HG03196 (cell line): Measurements from ENCODE around the gene CYB5D1.
"Not testable (repeated sequence)": the region's sequence is repeated elsewhere in the genome, so short reads cannot be mapped to it uniquely, and the experiment has no call there.

Source experiments
- ATAC-seq: cut with Tn5 transposase; IDR thresholded peaks from one replicate; pipeline ENCODE4 v1.9.1; 2021; ENCODE audit not compliant: unreplicated experiment

Gene CYB5D1

DNA sequence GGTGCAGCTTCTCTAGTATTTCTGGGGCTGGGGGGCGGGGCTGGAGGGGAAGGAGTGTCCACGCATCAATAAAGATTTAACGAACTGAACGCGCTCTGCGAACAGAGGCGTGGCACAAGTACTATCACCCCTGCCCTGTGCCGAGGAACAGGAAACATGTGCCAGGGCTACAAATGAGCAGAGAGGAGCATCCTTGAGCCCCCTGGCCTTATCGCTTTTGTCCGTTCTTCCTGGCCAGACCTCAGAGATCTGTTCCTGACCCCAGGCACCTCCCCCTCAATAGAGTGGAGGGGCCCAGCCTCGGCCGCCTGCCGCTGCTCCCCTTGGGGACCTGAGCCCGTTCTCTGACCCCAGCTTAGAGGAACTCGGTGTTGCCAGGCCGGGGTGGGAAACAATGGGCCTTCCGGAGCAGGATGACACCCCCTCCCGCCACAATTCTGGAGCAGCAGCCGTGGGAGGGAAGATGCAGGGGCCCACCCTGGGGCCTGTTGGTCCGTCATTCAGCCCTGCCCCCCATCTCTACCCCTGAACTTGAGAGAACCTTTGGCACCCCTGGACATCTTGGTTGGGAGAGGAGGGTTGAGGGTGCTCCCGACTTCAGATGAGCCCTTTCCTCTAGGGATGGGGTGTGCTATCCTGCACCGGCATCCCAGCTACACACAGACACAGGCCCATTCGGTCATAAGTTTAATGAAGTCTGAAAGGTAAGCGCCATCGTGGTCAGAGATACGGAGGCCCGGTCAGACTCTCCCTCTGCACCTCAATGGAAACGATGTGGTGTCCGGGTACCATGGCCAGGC lies 1.6 kb upstream of the CYB5D1 start:
- ATAC-seq: no peak

DNA sequence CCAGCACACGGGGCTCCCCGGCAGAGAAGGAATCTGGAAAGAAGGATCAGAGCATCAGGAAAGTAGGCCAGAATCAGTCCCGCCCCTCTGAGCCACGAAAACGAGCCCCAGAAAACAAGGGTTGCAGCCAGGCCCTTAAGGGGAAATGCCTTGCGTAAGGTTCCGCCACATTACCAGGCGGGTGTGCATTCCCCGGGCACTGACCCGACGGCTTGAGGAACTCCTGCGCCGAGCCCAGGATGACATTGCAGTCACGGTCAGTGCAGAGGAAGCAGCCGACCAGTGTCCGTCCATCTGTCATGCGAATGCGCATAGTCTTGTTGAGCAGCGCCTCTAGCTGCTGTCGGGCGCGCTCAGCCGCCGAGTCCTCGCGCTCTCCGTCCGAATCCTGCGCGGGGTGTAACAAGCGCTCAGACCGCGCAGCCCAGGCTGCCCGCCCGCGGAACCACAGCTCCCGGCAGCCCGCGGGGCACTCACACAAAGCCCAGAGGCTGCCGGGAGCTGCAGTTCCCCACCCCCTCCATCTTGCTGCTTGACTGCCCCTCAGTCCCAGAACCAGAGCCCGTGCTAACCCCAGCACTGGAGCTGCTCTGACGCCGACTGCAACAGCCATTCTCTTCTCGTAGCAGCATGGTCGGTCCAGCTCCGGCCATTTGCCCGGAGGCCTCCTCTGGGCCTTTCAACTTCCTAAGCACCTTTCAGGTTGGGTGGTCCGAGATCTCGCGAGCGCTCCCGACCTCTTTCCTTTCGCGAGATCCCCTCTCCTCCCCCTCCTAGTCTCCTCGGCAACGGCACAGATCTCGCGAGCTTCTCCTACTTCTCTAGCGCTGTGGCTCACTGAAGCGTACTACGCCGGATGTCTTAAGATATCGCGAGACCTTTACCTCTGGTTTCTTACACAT lies 741 bp upstream of the CYB5D1 start, which contains the start of gene NAA38:
NAA38 (minus strand) TSS at position 749 of the 902 bp plus-strand sequence; CDS start at position 653, 96 bp downstream.
- peak; percentile 74 for ATAC-seq

DNA sequence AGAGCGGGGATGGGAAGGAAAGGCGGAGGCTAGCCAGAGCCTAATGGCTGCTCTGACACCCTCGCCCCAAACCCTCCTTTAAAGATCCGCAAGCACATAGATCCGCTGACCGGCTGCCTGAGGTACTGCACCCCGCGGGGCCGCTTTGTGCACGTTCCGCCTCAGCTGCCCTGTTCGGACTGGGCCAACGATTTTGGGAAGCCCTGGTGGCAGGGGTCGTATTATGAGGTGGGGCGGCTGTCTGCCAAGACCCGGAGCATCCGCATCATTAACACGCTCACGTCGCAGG lies 663 bp downstream of the CYB5D1 start:
- ATAC-seq: no peak

DNA sequence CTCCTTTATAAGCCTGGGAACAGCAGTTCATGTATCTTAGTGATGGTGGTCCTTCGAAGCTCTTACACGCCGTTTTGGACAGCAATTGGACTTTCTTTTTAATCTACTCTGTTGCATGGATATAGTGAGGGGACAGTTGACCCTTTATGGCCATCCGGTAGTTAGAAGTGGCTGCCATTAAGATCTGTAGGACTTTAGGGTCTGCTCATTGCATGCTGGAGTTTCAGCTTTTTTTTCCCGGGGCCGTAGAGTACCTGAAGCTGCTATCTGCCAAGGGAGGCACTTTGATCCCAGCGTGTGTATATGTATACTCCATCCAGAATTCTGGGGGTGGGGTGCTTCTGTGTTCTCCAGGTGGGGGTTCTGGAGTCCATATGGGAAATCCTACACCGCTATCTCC lies 1.2 kb downstream of the CYB5D1 start:
- ATAC-seq: no peak

DNA sequence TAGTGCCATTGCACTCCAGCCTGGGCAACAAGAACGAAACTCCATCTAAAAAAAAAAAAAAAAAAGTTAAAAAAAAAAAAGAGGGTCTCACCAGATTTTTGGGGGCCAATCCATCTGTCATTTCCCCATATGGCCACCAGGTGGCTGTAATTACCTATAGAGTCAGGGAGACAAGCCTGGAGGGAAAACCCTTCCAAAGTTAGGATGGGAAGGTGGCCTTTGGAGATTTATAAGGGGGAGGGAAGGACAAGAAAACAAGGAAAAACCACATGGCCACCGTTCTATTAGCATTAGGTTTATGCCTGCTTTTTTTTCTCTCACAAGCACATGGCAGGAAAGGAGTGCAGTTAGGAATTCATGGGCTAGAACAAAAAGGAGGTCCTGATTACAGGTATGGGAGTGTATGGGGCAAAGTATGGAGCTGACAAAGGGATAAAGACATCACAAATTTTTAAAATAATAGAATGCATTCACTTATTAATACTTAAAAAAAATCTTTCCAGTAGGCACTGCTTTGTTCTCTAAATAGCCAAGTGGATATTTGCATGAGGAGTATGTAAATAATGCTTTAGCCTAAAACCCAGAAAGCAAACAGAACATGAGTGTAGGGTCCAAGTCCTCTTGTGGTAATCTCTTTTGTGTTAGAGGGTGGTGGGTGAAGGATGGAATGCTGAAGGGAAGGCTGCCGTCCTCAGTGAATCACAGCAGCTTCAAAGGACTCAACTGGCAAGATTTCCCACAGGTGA lies 5.1 kb downstream of the CYB5D1 start:
- ATAC-seq: no peak

DNA sequence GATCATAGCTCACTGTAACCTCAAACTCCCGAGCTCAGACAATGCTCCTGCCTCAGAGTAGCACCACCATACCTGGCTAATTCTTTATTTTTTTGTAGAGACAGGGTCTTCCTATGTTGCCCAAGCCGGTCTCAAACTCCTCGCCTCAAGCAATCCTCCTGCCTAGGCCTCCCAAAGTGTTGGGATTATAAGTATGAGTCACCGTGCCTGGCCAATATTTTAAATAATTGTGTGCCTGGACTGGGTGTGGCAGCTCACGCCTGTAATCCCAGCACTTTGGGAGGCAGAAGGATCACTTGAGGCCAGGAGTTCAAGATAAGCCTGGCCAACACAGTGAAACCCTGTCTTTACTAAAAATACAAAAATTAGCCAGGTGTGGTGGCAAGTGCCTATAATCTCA lies 6.6 kb downstream of the CYB5D1 start:
- not testable (repeated sequence) for ATAC-seq

DNA sequence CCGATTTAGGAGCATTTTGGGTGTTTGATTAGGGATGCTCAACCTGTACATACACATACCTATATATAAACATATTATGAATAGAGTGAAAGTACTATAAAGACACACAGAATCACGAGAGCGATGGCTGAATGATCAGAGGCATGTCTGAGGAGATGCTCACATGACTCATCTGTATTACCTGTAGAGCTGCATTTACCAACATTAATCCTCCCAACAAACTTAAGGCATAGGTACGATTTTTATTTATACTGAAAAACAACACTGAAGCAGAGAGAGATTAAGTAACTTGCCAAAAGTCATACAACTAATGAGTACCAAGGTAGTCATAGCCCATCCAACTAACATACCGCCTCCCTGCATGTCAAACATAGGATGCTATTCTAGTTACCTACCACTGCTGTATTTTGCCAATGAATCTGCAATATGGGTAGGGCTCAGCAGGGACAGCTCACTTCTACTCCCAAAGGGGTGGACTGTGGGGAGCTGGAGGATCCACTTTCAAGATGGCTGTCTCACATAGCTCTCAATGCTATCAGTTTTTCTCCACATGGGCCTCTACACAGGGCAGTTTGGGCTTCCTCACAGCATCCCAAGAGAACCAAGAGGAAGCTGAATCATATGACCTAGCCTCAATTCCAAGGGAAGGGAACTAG lies 7.3 kb downstream of the CYB5D1 start:
- no peak for ATAC-seq

DNA sequence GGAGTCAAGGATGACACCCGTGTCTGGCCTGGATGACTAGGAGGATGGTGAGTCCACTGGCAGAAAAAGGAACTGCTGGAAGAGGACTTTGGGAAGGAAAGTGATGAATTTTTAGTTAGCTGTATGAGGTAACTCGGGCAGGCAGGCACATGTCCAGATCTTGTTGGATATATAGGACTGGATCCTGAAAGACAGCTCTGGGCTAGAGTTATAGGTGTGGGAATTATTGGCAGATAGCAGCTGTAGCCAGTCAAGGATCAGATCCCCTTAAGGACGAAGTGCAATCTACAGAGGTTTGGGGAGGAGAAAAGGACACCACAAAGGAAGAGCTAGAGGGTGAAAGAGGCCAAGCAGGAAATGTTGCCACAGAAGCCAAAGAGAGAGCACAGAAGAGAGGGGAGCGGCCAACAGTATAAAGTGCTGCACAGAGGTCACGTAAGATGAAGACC lies 10.1 kb downstream of the CYB5D1 start:
- ATAC-seq: no peak

DNA sequence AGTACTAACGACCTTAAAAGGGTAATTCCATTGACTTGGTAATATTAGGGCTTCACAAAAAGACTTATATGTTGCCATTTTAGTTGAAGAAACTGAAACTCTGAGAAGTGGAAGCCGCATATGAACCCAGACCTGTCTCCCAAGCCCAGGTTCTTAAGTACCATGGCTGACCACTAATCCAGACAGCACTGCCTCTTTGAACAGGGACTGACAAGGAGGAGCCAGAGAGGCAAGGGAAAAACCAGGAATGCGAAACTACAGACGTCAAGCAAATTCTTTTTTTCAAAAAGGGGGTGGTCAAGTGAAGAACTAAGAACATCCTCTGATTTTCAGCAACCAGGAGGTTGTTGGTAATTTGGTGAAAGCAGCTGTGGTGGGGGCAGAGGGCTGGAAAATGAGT lies 15.2 kb downstream of the CYB5D1 start:
- ATAC-seq: no peak

DNA sequence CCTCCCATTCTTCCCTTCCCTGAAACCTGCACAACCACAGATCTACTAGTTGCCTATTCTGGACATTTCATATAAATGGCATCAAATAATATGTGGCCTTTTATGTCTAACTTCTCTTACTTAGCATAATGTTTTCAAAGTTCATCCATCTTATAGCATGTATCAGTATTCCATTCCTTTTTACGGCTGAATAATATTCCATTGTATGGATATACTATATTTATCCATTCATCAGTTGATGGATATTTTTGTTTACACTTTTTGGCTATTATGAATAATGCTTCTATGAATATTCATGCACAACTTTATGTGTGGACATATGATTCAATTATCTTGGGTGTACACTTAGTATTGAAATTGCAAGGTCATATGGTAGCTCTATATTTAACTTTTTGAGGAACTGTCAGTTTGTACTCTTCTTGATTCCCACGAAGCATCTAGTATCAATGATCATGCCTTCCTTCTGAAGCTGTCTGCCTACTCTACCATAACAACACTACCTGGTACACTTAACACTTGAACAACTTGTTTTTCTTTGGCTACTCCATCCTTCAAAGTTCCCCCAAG lies 18.1 kb downstream of the CYB5D1 start:
- ATAC-seq: no peak

DNA sequence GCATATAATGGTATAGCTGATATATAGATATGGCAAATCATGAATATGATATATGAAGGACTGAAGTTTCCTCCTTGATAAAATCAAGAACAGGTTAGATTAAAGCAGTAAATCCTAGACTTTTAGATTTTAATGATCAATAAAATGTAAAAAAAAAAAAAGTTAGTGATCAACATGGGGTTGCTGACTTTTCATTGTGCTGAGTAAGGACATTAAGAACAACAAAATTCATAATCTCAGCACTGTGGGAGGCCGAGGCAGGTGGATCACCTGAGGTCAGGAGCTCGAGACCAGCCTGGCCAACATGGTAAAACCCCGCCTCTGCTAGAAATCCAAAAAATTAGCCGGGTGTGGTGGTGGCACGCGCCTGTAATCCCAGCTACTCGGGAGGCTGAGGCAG lies 20.4 kb downstream of the CYB5D1 start:
- no peak for ATAC-seq

DNA sequence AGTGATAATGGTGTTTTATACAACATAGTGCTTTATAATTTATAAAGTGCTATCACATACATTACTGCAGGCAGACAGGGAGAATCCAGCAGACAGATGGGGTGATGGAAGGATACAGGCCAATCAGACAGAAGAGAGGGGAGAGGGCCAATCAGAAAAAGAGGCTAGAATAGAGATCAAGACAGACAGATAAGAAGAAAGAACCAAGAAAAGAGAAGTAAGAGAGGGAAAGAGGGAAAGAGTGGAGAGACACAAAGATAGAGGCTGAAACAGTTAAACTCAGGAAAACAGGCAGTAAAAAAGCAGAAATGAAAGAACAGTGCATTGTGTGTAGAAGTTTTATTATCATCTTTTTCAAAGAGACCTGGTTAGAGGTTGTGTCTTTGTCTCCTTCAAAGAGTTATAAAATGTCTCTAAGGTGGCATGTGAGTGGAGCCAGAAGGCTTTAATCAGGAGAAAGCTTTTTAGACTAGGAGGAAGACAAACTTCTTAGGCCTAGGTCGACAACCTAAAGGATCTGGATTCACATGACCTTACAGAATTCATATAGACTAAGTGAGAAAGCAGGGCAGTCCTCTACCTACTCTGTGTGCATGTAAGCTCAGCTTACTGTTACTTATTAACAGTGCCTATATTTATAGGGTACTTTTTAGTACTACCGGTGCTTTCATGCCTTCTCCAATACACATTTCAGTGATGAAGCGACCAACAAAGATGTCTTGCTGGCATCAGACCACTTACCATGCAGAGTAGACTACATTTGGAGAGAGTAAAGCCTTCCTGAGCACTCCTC lies 22.5 kb downstream of the CYB5D1 start:
- no peak for ATAC-seq

DNA sequence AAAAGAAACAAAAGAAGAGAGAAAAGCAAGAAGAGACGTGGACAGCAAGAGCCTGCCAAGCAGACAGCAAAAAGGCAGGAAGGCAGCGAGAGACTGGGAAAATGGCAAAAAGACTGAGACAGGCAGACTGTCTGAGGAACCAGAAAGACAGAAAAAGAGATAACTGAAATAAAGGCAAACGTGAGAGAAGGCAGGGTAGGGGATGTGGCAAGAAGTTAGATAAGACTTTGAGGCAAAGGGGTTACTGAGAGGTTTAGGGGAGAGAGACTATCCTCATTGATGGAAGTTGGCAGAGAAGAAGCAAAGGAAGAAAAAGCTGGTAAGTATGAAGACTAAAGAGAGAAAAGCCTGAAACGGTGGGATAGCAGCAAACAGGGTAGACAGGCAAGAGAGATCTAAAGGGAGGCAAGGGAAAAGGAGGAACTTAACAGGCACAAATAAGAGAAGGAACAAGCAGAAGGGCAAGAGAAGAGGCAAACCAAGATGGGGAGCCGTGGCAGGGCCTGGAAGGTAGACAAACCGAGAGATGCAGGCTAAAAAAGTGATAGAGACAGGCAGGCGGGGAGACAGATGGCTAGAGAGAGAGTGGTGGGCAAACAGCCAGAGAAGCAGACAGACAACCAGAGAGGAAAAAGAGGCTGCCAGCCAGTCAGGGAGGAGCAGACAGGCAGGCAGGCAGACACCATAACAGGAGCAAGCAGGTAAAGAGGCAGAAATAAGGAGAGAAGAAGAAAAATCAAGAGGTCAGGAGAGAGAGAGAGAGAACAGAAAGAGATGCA lies 23.7 kb downstream of the CYB5D1 start:
- ATAC-seq: no peak

DNA sequence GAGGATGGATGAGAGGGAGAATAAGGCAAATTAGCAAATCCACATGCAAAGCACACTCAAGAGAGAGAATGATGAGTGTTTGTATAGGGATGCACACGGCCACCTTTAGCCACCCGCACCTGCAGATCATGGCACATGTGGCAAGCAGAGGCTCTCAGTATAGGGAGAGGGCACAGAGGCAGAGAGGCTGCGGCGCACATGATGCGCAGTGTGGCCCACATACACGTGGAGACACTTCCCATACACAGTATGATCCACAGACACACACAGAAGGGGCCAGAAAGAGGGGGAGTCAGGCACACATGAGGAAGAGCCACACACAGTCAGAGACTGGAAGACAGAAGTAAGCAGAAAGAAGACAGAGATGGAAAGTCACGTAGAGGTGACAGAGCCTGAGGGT lies 24.3 kb downstream of the CYB5D1 start:
- no peak for ATAC-seq

DNA sequence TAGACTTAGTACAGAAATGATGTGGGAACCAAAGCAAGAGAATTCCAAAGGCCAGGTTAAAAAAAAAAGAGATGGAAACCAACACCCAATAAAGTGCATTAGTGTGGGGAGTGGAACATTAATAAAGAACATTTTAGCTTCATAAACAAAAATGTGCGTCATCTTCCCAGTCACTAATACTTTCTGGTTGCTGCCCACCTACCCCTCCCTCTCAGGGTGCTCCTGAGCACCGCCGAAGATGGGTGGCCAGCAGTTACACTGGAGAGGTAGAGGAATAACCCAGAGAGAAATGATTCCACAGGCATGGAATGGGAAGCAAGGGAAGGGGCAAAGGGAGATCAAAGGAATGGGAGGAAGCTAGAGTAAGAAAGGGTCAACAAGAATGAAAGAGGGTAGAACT lies 24.8 kb downstream of the CYB5D1 start:
- no peak for ATAC-seq

DNA sequence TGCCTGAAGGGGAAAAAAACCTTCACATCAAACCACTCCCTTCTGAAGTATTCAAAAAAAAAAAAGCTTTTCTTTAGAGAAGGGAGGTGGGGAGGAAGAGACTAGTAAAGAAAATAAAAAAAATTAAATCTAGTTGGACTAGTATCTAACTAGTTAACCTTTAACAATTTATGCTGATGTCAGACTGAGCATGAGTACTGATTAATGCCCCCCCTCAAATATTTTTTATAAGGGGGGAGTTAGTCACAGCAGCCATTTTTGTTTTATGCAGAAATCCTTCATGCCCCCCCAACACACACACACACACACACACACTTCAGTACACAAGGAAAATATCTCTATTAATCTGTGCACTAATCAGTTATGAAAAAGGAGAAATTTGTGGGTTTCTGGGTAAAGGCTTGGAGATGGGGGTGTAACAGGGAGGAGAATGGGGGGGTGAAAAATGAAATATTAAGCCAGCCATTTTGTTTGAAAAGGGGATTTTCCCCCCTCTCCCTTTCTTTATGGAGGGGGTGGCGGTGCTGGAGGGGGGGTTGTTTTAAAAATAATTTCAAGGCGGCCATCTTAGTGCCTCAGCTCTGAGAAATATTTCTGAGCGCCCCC lies 26.1 kb downstream of the CYB5D1 start:
- ATAC-seq: no peak

DNA sequence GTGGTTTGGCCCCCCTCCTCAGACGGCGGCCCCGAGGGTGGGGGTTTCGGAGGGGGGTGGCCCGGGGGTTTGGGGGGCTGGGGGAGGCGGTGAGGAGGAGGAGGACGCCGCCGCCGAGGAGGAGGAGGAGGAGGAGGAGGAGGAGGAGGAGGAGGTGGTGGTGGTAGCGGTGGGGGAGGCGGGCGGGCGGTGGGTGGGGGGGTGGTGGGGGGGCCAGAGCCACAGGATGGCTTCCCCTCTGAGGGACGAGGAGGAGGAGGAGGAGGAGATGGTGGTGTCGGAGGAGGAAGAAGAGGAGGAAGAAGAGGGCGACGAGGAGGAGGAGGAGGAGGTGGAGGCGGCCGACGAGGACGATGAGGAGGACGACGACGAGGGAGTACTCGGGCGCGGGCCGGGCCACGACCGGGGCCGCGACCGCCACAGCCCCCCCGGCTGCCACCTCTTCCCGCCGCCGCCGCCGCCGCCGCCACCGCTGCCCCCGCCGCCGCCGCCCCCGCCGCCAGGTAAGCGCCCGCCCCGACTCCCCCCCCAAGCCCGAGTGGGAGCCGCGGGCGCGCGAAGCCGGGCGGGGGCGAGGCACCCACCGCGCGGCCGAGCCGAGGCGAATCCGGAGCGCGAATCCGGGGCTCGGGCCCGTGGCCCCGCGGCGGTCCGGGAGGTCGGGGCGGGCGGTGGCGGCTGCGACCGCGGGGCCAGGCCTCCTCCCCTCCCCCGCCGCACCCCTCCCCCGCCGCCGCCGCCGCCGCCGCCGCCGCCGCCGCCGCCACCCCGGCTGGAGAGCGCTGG lies 27.0 kb downstream of the CYB5D1 start:
- no peak for ATAC-seq
